Ovary (tissue), 3 donors: ENCODE measurements around the gene TESK2.
"Not testable (repeated sequence)": the region's sequence is repeated elsewhere in the genome, so short reads cannot be mapped to it uniquely, and the experiment has no call there.

Experiments
- EP300 ChIP-seq: sonication (generic); formaldehyde crosslinking; IDR thresholded peaks from one replicate; pipeline ENCODE4 v1.6.1; 2017; ENCODE audit warnings: antibody characterized with exemption
- POLR2A ChIP-seq: fragments of 450-650 bp; IDR thresholded peaks from one replicate; pipeline ENCODE4 v1.6.1; 2017; ENCODE audit warnings: antibody characterized with exemption, mild to moderate bottlenecking, moderate library complexity
- TF ChIP-seq, protein P1 (sequence below), 3 donors: fragments of 450-650 bp in 2 of 3; fragments of 200-600 bp in 1 of 3; IDR thresholded peaks; one replicate each; pipeline versions ENCODE4 v1.5.1 to v1.8.0; 2016 to 2022; ENCODE audit warnings: antibody characterized with exemption in 3 of 3, mild to moderate bottlenecking in 1 of 3
- donor health status: DM: no; HTN: no; CAD: no.

DNA sequence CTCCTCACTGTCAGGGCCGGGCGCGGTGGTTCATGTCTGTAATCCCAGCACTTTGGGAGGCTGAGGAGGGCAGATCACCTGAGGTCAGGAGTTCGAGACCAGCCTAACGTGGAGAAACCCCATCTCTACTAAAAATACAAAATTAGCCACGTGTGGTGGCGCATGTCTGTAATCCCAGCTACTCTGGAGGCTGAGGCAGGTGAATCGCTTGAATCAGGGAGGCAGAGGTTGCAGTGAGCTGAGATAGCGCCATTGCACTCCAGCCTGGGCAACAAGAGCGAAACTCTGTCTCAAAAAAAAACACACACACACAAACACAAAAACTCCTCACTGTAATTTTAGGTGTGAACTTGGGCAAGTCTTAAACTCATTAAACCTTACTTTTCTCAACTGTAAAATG lies 33.0 kb upstream of the TESK2 start:
- not testable (repeated sequence) for TF ChIP-seq EP300, POLR2A
- TF ChIP-seq, protein P1, sequence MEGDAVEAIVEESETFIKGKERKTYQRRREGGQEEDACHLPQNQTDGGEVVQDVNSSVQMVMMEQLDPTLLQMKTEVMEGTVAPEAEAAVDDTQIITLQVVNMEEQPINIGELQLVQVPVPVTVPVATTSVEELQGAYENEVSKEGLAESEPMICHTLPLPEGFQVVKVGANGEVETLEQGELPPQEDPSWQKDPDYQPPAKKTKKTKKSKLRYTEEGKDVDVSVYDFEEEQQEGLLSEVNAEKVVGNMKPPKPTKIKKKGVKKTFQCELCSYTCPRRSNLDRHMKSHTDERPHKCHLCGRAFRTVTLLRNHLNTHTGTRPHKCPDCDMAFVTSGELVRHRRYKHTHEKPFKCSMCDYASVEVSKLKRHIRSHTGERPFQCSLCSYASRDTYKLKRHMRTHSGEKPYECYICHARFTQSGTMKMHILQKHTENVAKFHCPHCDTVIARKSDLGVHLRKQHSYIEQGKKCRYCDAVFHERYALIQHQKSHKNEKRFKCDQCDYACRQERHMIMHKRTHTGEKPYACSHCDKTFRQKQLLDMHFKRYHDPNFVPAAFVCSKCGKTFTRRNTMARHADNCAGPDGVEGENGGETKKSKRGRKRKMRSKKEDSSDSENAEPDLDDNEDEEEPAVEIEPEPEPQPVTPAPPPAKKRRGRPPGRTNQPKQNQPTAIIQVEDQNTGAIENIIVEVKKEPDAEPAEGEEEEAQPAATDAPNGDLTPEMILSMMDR (IDR thresholded peaks at IDR 0.05) = not testable (repeated sequence)
